Effector CD4-positive, alpha-beta T cell (primary cell): ENCODE results near the gene DCST2.
A peak's percentile ranks its signal among the peaks of the same experiment; 100 is the strongest.

Experiments used
- DNase-seq: peaks from one replicate; pipeline ENCODE4 v3.0.0-alpha.2; 2020

DCST2 gene

DNA sequence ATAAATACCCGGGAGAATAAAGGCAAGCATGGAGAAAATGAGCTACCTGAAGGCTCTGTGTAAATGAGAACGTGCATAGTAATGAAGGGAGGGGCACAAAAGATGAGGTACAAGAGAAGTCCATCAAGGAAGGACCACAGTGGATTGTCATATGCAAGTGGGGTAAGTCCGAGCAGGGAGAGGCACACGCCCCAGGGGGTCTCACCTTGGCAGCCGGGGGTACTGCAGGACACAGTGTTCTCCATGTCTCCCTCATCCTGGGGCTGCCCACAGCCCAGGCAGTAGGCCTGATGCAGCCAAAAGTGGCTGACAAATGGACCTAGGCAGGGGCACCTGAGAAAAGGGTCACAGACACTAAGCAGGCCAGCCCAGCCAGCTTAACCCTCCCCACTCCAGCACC, 10.0 kb downstream of the DCST2 start:
- no peak for DNase-seq

DNA sequence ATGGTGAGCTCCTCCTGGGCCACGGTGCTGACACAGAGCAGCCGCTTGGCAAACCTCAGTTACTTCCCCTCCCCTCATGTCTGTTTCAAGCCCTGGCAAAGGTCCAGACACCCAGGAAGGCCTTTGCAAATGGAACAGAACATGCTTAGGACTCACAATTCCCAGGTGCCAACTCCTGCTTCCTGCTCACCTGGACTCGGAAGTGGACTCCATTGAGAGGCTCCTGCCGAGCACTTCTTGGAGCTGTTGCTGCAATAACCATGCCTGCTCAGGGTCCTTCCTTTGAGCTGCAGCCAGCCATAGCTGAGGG, 10.7 kb downstream of the DCST2 start:
- DNase-seq: no peak

DNA sequence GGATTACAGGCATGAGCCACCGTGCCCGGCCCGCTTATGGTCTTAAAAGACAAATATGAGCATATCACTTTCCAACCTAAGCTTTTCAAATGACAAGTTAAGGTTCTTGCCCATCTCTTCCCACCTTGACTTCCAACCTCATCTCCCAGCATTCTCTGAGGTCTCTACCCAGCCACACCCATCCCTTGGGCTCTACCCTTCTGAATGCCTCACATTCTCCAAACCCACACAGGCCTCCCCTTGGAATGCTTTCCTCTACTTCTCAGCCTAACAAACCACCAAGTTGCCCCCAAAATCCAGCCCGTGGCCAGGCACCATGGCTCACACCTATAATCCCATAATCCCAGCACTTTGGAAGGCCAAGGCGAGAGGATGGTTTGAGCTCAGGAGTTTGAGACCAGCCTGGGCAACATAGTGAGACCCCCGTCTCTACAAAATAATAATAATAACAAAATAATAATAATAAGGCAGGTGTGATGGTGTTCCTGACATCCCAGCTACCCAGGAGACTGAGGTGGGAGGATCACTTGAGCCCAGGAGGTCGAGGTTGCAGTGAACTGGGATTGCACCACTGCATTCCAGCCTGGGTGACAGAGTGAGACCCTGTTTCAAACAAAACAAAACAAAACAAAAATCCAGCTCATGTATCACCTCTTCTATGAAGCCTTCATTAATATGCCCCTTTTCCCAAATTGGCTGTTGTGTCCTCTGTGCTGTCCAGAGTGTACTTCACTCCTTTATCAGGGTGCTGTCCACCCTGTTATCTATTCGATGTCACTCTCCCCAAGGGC, 11.2 kb downstream of the DCST2 start:
- DNase-seq: no peak

DNA sequence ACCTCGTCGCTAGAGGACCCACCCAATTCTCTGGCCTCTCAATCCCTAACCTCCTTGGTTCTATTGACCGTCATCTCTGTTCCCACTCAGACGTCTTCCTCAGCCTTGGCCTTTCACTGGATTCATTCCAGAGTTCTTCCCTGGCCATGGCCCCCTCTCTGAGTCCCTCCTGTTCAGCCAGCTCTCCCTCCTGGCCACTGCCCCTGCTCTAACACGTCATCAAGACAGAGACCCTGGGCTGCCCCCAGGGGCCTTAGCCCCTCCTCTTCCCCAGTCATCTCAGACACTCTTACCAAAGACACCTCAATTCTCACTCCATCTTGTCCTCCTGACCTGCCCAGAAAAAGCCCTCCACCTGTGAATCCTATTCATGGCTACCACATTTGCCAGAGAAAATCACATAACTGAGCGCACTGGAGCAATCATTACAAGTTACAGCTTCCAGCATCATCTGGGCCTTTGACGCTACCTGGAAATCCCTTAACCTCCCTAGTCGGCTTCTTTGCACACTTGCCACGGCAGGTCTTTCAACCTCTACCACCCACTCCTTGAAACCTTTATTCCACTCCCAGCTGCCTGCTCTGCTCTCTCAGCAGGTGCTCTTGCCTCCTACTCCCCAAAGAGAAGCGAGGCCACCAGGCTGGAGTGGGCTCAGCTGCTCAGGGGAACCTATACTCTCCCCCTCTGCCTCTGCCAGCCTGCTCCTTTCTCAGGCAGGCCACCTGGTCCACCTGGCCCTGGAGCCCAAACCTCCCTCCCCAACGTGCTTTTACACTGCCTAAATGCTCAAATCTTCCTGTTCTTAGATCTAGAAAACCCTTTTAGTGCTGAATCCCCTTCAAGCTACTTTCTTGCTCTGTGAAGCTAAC, 14.0 kb downstream of the DCST2 start:
- DNase-seq: no peak

DNA sequence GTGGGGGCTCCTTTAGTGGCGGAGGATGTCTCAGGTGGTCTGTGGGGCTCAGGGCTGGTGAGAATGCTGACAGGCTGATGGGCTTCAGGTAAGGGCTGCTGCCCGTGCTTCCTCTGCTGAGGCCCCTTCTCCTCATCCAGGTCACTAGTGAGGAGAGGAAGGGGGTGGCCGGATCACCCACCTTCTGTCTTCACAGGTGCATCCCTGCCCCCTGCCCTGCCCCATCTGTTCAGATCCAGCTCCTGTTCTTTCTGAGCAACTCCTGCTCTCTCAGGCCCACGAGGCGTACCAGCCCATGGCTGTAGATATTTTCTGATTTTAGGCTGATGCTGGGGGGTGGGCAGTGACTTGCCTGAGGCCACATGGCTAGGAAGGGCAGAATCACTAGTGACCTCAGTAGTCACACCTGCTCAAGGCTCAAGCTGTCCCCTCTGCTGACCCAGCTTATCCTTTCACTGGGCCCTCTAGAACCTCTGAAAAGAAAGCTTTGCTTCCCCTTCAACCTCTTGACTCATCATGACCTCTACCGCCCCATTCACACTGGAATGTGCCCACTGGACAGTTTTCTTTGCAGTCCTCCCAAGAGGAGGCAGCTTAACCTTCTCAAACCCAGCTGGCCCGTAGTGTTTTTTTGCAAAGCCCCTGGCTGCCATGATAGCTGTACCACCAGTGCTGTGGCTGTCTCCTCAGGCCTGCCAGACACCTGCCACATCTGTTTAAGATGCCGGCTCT, 14.8 kb downstream of the DCST2 start:
- no peak for DNase-seq

DNA sequence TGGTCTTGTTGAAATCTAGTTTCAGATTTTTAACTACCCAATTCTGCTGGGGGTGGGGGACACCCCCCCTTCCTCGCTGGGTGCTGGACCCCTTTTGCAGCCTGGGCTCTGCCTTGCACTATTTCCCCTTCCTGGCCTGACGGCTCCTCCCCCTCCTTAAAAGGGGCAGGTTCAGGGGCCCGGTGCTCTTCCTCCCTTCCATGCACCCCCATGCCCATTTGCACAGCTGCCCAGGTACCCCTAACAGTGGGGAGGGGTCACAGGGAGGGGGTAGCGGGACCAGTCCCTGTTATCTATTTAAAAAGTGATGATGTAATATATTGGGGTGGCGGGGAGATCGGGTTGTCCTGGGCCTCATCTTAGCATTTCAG, 15.7 kb downstream of the DCST2 start:
- DNase-seq: no peak

DNA sequence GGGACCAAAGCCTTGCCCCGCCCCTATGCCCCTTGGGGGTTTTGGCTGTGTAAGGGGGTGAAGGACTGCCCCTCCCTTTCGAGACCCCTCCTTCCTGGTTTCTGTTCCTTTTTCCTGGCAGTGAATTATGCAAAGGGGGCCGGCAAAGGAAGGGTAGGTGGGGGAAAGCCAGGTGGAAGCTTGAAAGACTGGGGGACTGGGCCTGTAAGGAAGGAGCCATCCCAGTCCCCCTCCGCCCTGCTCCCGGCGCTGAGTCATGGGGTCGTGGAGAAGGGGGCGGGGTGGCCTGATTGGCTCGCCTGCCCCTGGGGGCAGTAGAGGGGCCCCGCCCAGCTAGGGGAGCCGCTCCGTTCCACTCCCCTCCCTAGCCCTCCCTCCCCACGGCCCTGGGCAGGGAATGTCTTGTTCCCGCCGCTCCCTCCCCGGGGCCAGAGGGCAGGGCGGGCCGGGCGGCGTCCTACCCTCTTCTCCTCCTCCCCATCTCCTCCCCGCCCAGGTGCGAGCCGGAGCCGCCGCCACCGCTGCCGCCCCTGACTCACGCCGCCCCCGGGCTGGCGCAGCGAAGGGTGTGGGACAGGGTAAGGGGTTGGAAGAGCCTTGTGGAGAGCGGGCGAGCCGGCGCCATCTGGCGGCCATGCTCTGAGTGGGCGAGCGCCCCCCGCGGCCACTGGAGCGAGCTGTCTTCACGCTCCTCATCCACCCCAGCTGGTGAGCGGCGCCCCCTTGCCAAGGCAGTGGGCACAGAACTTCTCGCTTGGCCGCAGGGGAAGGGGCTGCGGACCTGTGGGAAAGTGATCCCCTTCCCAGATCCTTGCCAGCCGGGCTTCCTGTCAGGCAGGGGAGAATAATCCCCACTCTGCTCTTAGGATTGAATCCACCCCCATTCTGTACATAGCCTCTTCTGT, 16.3 kb downstream of the DCST2 start:
- peak; percentile 85 for DNase-seq

DNA sequence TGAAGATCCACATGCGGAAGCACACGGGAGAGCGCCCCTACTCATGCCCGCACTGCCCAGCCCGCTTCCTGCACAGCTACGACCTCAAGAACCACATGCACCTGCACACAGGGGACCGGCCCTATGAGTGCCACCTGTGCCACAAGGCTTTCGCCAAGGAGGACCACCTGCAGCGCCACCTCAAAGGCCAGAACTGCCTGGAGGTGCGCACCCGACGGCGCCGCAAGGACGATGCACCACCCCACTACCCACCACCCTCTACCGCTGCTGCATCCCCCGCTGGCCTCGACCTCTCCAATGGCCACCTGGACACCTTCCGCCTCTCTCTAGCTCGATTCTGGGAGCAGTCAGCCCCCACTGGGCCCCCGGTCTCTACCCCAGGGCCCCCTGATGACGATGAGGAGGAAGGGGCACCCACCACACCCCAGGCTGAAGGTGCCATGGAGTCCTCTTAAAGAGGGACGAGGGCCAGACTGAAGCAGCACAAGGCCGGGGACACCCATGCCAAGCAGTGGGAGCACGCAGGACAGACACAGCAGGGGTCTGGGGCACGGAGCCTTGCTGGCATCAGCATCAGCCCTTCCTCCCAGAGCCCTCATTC, 17.2 kb downstream of the DCST2 start:
- no peak for DNase-seq

DNA sequence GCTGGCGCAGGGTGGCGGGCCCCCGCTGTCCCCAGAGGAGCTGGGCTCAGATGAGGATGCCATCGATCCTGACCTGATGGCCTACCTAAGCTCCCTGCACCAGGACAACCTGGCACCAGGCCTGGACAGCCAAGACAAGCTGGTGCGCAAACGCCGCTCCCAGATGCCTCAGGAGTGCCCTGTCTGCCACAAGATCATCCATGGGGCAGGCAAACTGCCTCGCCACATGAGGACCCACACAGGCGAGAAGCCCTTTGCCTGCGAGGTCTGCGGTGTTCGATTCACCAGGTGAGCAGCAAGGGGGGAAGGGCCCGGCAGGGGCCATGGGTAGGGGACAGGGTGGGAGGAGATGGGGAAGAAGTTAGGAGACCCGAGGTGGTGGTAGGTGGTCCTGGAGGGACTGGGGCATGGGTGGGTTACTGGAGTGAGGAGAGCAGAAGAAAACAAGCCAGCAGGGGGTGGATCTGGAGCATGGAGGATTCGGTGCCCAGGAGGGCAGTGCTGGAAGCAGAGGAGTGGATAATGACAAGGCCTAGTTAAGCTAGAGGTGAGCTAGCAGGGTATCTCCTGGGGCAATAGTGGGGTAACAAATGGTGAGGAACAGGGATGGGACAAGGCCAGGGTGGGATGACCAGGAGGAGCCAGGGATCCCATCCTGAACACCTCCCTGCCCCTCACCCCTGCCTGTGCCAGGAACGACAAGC, 17.9 kb downstream of the DCST2 start:
- DNase-seq: no peak

DNA sequence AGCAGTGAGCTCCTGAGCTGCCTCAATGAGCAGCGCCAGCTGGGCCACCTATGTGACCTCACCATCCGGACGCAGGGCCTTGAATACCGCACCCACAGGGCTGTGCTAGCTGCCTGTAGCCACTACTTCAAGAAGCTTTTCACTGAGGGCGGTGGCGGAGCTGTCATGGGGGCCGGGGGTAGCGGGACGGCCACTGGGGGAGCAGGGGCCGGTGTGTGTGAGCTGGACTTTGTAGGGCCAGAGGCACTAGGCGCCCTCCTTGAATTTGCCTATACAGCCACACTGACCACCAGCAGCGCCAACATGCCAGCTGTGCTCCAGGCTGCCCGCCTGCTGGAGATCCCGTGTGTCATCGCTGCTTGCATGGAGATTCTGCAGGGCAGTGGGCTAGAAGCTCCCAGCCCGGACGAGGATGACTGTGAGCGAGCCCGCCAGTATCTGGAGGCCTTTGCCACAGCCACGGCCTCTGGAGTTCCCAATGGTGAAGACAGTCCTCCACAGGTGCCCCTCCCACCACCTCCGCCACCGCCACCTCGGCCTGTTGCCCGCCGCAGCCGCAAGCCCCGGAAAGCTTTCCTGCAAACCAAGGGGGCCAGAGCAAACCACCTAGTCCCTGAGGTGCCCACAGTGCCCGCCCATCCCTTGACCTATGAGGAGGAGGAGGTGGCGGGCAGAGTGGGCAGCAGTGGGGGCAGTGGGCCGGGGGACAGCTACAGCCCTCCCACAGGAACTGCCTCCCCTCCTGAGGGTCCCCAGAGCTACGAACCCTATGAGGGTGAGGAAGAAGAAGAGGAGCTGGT, 18.7 kb downstream of the DCST2 start:
- no peak for DNase-seq

DNA sequence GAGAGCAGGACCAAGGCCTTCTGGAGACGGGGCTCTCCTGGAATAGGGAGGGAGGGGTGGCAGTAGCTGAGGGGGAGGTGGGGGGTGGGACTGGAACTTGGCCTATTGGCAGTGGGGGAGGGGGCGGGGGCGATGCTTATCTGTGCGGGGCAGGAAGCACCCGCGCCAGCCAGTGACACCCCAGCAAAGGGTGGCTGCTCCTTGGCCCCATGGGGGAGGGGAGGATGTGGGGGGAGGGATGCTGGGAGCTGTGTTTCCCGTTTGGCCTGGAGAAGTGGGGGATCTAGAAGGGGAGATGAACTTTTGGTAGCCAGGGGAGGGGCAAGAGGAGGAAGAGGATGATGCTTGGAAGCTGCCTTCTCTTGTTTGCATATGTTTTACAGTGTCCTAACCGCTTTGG, 19.9 kb downstream of the DCST2 start:
- DNase-seq: peak; percentile 38

DNA sequence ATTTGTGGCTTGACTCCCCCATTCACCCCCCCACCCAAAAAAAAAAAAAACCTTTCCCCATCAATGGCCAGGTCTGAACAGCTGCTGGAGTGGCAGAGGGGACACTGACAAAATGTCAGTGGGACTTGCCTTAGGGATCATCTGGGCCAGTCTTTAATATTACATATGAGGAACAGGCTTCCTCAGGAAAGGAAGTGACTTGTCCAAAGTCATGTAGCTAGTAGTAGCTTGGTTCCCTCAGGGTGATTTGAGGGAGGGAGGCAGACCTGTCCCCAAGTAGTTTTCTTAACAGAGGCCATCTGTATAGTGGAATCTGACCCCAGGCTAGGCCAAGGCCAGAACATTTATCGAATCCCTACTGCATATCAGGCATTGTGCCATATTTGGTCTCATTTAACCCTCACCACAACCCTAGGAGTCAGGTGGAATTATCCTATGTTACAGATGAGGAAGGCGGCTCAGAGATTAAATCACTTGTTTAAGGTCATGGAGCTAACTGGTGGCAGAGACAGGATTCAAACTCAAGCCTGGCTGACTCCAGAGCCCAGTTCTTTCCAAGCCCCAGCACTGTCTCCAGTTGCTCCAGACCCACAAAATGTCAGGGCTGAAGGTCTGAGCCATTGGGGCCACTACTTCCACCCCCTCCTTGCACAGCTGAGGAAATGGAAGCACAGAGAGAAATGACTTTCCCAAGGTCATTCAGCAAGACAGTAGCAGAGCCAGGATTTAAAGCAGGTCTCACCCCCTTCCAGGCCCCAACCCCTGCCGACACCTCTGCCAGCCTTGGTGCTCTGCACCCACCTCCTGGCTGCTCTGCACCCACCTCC, 20.6 kb downstream of the DCST2 start:
- DNase-seq: no peak

DNA sequence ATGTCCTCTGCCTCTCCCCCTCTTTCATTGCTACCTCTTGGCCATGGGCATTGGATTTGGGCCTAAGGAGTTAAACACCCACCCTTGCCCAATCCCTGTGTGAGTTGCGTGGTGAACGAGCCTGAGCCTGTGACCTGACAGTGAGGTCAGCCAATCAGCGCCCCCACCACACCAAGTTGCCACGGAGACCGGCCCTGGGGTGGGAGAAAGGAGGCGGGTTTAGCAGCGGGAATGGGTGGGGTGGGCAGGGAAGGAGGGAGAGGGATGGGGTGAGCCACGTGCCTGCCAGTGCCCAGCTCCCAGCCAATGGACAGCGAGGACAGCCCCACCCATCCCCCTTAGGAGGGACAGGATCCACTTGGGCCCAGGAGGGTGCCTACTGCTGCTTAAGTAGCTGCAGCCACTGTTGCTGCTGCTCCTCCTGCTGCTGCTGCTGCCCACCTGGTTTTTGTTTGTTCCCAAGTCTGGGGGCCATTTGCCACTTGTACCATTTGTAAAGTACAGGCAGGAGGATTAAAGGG, 21.5 kb downstream of the DCST2 start:
- DNase-seq: no peak

DNA sequence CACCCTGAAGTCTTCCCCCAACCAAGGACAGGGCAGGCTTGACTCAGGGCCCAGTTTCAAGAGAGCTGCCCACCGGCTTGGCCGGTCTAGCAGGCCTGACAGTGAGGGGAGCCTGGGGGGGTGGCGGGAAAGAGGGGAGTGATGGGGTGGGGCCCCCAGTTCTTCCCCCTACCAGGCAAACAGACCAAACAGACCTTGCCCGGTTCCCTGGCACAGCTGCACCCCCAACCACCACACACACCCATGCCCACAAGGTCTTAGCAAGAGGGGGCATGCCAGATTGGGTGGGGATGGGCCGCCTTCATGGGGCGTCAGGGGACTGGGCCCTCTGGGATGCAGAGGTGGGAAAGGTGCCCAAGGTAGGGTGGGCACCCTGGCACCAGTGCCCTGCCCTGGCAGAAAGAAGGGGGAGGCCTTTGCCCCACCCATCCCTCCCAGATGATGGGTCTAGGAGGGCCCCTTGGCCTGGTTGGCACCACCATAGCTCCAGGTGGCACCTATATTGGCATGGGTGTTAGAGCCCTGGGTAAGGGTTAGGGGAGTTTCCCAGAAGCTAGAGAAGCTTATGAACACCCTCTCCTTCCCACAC, 22.1 kb downstream of the DCST2 start:
- DNase-seq: no peak

DNA sequence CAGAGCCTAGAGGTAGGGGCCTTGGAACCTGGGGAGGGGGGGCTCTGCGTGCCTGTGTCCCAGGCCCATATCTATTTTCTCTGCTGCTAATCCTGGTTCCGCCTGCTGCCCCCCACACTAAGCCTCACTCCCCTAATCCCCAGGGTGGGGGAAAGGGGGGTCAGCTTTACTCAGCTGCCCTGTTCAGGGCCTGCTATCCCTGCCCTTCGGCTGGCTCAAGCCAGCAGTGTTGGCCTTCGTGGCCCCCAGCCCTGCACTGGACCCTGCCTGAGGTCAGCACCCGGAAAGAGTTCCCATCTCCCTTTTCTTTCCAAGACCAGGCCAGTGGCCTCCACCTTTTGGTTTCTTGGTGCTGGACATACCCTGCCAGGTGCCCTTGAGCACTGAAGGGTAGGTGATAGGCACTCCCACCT, 22.6 kb downstream of the DCST2 start:
- no peak for DNase-seq

DNA sequence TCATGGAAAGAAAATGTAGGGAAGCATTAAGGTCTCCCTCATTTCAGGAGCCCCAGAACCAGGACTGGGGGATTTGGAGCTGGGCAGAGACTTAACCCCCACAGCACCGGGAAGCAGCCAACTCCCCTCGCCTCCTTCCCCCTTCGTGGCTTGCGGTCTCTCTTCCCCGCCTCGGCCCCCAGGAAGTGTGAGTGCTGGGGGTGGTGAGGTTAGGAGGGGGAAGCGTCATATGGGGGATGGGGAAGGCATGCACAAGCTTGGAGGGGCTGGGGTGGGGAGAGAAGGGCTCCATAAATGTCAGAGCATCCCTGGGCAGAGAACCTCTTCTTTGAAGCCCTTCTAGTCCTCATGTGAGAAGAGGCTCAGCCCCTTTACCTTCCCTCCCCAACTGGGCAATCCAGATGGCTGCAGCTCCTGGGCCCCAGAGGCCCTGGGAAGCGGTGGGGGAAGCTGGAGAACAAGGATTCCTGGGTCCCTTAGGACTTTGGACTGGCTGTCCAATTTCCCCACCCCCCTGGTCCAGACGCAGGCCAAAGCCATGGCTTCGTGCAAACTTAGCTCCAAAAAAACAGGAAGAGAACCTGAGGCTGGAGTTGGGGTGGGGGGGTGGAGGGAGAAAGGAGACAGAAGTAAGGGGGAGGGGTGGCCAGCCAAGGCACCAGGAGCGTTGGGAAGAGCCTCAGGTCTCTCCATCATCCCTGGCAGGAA, 23.2 kb downstream of the DCST2 start:
- no peak for DNase-seq

DNA sequence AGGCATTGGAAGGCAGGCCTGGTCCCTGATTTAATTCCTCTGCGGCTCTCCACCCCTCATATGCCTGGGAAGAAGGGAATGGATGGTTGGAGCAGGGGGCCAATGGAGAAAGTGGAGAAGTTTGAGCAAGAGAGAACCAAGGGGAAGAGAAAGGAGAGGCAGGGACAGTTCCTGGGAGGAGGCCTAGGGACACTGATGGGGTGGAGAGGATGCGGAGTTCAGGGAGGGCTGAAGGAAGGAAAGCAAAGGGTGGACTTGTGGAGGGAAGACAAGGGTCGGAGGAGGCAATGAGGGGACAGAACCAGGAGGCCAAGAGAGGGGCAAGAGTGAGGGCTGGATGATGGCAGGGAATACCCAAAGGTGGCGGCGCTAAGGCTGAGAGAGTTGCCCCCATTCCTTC, 23.8 kb downstream of the DCST2 start:
- no peak for DNase-seq

DNA sequence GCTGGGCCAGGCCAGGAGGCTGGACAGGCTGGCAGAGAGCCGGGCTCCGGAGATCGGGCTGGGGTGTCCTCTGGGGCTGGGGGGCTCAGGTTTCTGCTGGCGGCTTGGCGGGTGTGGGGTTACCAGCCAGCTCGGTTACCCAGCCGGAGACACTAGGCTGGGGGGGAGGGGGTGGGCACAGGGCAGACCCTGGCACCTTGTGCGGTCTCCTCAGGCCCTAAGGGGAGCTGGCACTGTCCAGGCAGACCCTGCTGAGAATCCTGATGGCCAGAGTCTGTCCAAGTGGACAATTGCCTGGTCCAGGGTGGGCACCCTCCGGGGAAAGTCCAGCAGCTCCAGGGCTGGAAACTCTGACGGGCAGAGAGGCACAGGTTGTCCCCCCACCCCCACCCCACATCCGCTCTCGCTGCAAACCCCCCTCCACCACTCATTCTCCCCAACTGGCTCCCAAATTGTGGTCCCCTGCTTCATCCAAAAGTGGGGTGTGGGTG, 24.3 kb downstream of the DCST2 start:
- DNase-seq: no peak
